ENCODE results near the gene DRG1. TPM values are rescaled to one million over a fixed set of nuclear protein-coding genes. Genes with fewer than 3 reads are reported as not detected.
A peak's percentile ranks its signal among the peaks of the same experiment; 100 is the strongest.

Gene DRG1
- total RNA-seq, 3 donors from 2014 or later (not counting 1 experiment from before 2014, with no cell fraction given): 50.2 to 60.3 (median 55.4) TPM

GRCh38 chr22:31440681-31441080, 41.3 kb downstream of the DRG1 start:
- no peak for DNase-seq
- no peaks in the 10 kb centered on the region for H3K4me1 Mint-ChIP-seq
- no peaks in the 10 kb centered on the region for H3K9me3 Mint-ChIP-seq
- Histone ChIP-seq H3K9me3 (ENCODE audit: control insufficient read depth, insufficient read depth, low read length) (no peaks in the 10 kb centered on the region), H3K27me3 (ENCODE audit: control insufficient read depth, insufficient read depth, low read length) (no peaks in the 10 kb centered on the region), H3K36me3 (ENCODE audit: control insufficient read depth, insufficient read depth, low read length) (peaks cover 89% of the 10 kb centered on the region), H3K4me3 (ENCODE audit: low read length) (no peak overlapping the region), H3K4me1 (ENCODE audit: control insufficient read depth, insufficient read depth, low read length) (no peaks in the 10 kb centered on the region), H3K27ac (ENCODE audit: low read length) (no peak overlapping the region)
- H3K27me3 Mint-ChIP-seq (ENCODE audit: low read depth in 2 of 2): no peaks in the 10 kb centered on the region
- TF ChIP-seq CTCF (IDR thresholded peaks at IDR 0.05): no peak
- H3K27ac Mint-ChIP-seq: no peak overlapping the region
- WGBS (ENCODE audit: insufficient coverage): 96% methylated on average over 7 of the region's 7 CpGs
- no peak for ATAC-seq
- intact Hi-C loops (cut with micrococcal nuclease): no loop called here
- no peak overlapping the region for H3K4me3 Mint-ChIP-seq
- peaks cover 17% of the 10 kb centered on the region for H3K36me3 Mint-ChIP-seq

- ATAC-seq (no peak), DNase-seq (no peak)
- Histone ChIP-seq H3K27me3 (ENCODE audit: control insufficient read depth, insufficient read depth, low read length) (no peaks in the 10 kb centered on the region), H3K9me3 (ENCODE audit: control insufficient read depth, insufficient read depth, low read length) (no peaks in the 10 kb centered on the region), H3K27ac (ENCODE audit: low read length) (no peak overlapping the region), H3K4me1 (ENCODE audit: control insufficient read depth, insufficient read depth, low read length) (no peaks in the 10 kb centered on the region), H3K4me3 (ENCODE audit: low read length) (no peak overlapping the region), H3K36me3 (ENCODE audit: control insufficient read depth, insufficient read depth, low read length) (peaks cover 85% of the 10 kb centered on the region)
- Mint-ChIP-seq H3K27me3 (ENCODE audit: low read depth in 2 of 2) (no peaks in the 10 kb centered on the region), H3K36me3 (peaks cover 17% of the 10 kb centered on the region), H3K4me1 (no peaks in the 10 kb centered on the region), H3K27ac (peak overlapping the region in 1 of 2 donors; percentile 59), H3K4me3 (no peak overlapping the region), H3K9me3 (no peaks in the 10 kb centered on the region)
- 94% methylated on average over 5 of the region's 5 CpGs for WGBS (ENCODE audit: insufficient coverage)
- intact Hi-C loops (cut with micrococcal nuclease): no loop called here
- TF ChIP-seq CTCF (IDR thresholded peaks at IDR 0.05): no peak
Observed at GRCh38 chr22:31441652-31442051, 42.2 kb downstream of the DRG1 start.

- WGBS (ENCODE audit: insufficient coverage): 95% methylated on average over 5 of the region's 5 CpGs
- intact Hi-C loops (cut with micrococcal nuclease): no loop called here
- Mint-ChIP-seq H3K4me1 (no peaks in the 10 kb centered on the region), H3K27me3 (ENCODE audit: low read depth in 2 of 2) (no peaks in the 10 kb centered on the region), H3K9me3 (no peaks in the 10 kb centered on the region), H3K36me3 (peaks cover 7% of the 10 kb centered on the region), H3K27ac (peak overlapping the region in 1 of 2 donors; percentile 45), H3K4me3 (no peak overlapping the region)
- Histone ChIP-seq H3K27me3 (ENCODE audit: control insufficient read depth, insufficient read depth, low read length) (no peaks in the 10 kb centered on the region), H3K4me1 (ENCODE audit: control insufficient read depth, insufficient read depth, low read length) (no peaks in the 10 kb centered on the region), H3K4me3 (ENCODE audit: low read length) (no peak overlapping the region), H3K9me3 (ENCODE audit: control insufficient read depth, insufficient read depth, low read length) (no peaks in the 10 kb centered on the region), H3K36me3 (ENCODE audit: control insufficient read depth, insufficient read depth, low read length) (peaks cover 78% of the 10 kb centered on the region), H3K27ac (ENCODE audit: low read length) (no peak overlapping the region)
- no peak for DNase-seq
- no peak for ATAC-seq
- TF ChIP-seq CTCF (IDR thresholded peaks at IDR 0.05): no peak
Observed at GRCh38 chr22:31442768-31443489, 43.5 kb downstream of the DRG1 start.

GRCh38 chr22:31443516-31443915, 44.1 kb downstream of the DRG1 start:
- peaks cover 76% of the 10 kb centered on the region for H3K36me3 ChIP-seq (ENCODE audit: control insufficient read depth, insufficient read depth, low read length)
- no peaks in the 10 kb centered on the region for H3K9me3 Mint-ChIP-seq
- ATAC-seq (no peak), DNase-seq (no peak)
- H3K27me3 ChIP-seq (ENCODE audit: control insufficient read depth, insufficient read depth, low read length): no peaks in the 10 kb centered on the region
- H3K27ac ChIP-seq (ENCODE audit: low read length): no peak overlapping the region
- H3K36me3 Mint-ChIP-seq: peaks cover 7% of the 10 kb centered on the region
- no peak overlapping the region for H3K4me3 Mint-ChIP-seq
- H3K4me3 ChIP-seq (ENCODE audit: low read length): no peak overlapping the region
- H3K4me1 Mint-ChIP-seq: no peaks in the 10 kb centered on the region
- 100% methylated on average over 5 of the region's 7 CpGs for WGBS (ENCODE audit: insufficient coverage)
- intact Hi-C loops (cut with micrococcal nuclease): no loop called here
- no peak overlapping the region for H3K27ac Mint-ChIP-seq
- no peaks in the 10 kb centered on the region for H3K9me3 ChIP-seq (ENCODE audit: control insufficient read depth, insufficient read depth, low read length)
- H3K27me3 Mint-ChIP-seq (ENCODE audit: low read depth in 2 of 2): no peaks in the 10 kb centered on the region
- no peaks in the 10 kb centered on the region for H3K4me1 ChIP-seq (ENCODE audit: control insufficient read depth, insufficient read depth, low read length)
- TF ChIP-seq CTCF (IDR thresholded peaks at IDR 0.05): no peak

Measured in natural killer cell (primary cell).